ENCODE results near the gene FLNA.
"Not testable (repeated sequence)": the region's sequence is repeated elsewhere in the genome, so short reads cannot be mapped to it uniquely, and the experiment has no call there.

Gene FLNA, protein sequence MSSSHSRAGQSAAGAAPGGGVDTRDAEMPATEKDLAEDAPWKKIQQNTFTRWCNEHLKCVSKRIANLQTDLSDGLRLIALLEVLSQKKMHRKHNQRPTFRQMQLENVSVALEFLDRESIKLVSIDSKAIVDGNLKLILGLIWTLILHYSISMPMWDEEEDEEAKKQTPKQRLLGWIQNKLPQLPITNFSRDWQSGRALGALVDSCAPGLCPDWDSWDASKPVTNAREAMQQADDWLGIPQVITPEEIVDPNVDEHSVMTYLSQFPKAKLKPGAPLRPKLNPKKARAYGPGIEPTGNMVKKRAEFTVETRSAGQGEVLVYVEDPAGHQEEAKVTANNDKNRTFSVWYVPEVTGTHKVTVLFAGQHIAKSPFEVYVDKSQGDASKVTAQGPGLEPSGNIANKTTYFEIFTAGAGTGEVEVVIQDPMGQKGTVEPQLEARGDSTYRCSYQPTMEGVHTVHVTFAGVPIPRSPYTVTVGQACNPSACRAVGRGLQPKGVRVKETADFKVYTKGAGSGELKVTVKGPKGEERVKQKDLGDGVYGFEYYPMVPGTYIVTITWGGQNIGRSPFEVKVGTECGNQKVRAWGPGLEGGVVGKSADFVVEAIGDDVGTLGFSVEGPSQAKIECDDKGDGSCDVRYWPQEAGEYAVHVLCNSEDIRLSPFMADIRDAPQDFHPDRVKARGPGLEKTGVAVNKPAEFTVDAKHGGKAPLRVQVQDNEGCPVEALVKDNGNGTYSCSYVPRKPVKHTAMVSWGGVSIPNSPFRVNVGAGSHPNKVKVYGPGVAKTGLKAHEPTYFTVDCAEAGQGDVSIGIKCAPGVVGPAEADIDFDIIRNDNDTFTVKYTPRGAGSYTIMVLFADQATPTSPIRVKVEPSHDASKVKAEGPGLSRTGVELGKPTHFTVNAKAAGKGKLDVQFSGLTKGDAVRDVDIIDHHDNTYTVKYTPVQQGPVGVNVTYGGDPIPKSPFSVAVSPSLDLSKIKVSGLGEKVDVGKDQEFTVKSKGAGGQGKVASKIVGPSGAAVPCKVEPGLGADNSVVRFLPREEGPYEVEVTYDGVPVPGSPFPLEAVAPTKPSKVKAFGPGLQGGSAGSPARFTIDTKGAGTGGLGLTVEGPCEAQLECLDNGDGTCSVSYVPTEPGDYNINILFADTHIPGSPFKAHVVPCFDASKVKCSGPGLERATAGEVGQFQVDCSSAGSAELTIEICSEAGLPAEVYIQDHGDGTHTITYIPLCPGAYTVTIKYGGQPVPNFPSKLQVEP (N-terminal part only)

DNA sequence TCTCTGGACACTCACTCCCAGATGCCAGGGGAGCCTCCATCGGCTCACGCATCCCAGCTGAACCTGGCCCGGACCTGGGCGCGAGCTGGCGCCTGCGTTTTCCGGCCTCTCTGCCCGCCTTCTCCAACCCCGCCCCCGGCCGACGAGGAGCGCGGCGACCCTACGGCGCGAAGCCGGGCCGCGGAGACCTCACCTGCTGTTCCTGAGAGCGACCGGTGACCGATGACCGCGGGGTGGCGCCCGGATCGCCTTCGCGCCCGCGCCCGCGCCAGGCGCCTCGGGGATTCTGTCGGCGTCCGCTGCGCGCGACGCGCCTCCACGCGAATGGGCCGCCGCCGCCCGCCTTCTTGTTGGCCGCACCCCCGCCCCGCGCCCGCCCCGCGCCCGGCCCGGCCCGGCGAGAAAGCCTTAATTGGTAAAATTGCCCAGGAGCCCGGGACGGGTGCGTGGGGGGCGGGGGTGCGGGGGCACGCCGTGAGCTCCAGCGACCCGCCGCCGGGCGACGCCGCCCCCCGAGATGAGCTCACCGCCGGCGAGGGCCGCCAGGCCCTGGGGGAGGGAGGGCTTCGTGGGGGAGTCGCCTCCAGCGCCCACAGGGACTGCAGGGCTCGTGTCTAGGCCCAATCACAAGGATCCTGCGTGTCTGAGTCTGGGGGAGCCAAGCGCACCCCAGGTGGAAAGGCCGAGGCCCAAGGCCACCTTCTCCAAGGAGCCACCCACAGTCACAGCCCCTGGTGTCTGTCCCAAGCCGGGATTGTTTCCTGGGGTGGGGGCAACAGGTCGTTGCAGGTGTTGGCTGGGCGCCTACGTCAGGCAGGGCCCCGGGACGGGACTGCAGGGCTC is at the start of gene FLNA:
FLNA (minus strand) TSS at position 322 of the 843 bp plus-strand sequence. CDS start 3,389 bp downstream, outside the sequence.
- peak; percentile 52 for DNase-seq

DNA sequence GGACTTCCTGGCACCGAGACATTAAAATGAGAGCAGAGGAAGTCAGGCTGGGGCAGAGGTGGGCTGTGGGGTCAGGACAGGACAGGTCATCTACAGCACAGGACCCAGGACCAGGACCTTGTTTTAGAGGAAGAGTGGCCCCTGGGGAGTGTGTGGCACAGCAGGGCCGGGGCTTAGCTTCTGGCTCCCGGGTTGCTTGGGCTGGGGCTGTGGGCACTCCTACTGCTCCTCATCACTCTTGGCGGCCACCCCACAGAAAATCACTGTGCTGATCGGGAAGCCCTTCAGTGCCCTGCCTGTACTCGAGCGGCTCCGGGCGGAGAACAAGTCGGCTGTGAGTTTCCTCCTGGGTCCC is 45.9 kb upstream of the FLNA start:
- no peak for DNase-seq

DNA sequence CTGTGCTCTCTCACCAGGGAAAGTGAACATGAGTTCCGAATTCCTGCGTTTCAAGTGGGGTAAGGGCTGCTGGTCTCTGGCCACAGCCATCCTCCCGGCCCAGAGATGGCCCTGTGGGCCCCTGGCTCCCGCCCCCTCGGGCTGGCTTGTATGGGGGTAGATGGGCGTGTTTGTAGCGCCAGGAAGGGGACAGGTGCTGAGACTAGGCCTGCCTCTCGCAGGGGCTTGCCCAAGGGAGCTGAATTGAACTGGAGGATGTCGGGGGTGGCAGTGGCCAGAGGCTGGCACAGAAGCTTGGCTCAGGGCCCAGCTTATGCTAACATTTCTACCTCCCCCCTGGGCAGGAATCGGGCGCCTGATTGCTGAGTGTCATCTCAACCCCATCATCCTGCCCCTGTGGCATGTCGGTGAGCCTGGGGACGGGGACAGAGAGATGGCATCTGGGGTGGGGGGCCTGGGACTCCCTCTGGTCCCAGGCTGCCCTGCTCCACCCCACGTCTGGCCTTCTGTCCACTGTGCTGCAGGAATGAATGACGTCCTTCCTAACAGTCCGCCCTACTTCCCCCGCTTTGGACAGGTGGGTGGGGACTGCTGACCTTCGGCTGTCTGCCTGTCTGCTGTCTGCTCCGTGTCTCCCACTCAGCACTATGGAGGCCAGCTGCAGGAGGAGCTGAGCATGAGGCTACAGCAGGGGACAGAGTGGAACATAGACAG is 45.4 kb upstream of the FLNA start:
- no peak for DNase-seq

DNA sequence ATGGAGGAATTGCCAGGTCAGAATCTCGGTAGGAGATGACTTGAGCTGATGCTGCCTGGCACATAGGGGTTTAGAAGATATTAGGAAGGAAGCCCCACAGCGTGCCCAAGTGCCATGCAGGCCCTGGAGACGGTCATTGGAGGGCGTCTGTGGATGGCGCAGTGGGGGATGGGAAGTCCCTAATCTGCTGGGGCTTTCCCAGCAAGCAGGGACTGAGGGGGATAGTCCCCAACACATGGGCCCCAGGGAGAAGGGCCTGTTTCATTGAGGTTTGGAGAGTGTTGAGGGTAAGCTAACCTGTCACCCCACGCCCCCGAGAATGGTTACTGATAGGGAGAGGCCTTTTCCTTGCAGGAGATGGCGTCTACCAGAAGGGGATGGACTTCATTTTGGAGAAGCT is 44.8 kb upstream of the FLNA start:
- DNase-seq = no peak

DNA sequence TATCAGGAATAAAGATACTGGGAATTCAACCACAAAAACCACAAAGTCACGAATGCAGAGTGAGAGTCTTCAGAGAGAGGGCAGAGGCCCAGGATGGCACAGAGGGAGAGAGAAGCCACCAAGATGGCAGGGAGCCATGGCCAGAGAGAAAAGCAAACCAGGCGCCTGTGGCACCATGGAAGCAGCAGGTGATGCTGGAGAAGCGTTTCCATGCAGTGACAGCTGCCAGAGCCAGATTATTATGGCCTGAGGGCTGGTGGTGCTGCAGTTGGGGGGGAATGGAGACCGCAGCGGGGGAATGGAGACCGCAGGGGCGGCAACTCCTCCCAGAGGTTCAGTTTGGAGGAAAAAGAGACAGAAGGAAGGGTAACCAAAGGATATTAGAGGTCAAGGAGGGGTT is 42.7 kb upstream of the FLNA start:
- DNase-seq = no peak

DNA sequence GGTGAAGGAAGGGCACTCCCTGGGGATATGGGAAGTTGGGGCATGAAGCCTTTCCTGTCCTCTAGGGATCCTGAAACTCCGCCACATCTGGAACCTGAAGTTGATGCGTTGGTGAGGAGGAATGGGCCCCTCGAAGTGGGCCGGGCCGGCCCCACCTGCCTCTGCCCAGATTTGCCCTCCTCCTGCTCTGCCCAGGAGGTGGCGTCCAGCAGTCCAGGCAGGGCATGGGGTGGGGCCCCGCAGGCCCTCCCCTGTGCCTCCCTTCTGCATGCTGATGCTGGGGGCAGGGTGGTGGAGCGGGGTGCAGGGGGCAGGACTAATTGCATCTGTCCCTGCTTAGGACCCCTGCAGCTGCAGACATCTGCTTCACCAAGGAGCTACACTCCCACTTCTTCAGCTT is 38.7 kb upstream of the FLNA start:
- DNase-seq = no peak

DNA sequence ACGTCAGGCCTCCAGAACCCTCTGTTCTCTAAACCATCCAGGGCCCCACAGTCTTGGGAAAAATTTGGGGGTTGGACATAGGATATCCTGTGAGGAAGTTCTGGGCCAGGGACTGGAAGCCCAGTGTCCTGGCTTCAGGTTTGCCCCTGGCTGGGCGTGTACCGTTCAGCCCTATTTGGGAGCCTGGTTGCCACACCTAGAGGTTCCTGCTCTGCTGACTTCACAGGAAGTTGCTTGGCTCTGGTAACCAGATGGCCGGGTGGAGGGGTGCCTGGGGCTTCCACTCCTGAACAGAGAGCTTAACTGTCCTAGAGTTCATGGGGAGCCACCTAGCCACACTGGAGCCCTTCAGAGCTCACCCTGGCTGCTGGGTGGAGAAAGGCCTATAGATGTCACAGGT is 38.0 kb upstream of the FLNA start:
- no peak for DNase-seq

DNA sequence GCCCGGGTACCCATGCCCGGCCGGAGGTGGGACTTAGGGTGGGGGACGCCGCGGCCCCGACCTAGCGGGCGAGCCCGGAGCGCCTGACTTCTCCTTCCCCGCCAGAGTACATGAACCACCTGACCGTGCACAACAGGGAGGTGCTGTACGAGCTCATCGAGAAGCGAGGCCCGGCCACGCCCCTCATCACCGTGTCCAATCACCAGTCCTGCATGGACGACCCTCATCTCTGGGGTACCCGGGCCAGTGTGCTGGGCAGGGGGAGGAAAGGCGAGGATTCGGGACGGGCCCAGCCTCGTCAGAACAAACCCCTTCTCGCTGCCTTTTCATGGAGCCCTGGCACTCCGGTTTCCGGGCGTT is 37.5 kb upstream of the FLNA start:
- peak; percentile 60 for DNase-seq

DNA sequence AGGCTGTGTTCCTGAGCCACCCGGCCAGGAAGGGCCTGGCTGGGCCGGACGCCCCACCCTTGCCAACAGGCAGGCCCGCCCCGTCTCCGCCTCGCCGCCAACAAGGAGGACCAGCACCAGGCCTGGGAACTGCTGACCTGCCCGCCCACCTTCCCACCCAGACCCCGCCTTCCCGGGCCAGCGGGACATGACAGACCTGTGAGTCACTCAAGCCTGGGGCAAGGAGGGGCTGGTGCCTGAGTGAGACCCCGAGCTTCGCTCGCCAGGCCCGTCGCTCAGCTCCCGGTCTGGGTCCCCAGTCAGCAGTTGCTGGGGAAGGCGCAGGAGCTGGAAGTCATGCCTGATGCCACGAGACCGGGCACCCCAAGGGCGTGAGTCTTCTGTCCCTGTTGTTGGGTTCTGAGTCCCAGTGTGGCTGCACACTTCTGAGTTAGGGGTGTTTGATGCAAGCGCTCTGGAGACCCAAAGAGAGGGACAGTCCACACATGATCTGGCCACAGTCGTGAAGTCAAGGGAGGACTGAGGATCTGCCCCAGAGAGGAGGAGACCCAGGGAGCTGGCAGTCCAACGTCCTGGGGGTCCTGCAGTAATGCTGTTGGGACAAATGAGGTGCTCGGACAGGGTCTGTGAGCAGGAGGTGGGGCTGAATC is 34.9 kb upstream of the FLNA start, which contains the start of gene DNASE1L1:
DNASE1L1 (minus strand) TSS at position 33 of the 650 bp plus-strand sequence. CDS start 3,686 bp downstream, outside the sequence.
- DNase-seq = no peak

DNA sequence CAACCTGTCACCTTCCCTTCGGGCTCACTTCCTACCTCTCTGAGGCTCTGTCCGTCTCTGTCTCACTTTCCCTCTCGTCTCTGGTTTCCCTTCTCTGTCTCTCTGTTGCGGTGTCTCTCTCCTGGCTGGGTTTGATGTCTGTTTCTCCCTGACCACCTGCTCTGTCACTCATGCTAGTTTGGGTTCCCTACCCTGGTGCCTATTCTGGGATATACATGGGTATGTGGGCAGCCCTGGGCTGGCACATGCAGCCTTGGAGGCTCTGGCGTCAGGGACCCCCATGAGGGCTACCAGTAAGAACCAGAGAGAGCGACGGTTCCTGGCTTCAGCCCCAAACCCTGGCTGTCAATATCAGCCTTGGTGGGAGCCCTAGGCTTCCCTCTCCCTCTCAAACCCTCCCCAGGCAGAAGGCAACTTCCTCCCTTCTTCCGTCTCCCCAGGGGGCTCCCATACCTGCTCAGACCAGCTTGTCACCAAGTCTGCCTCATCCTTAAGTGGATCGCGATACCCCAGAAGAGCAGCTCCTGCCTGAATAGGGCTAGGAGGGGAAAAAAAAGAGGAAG is 34.3 kb upstream of the FLNA start:
- no peak for DNase-seq

DNA sequence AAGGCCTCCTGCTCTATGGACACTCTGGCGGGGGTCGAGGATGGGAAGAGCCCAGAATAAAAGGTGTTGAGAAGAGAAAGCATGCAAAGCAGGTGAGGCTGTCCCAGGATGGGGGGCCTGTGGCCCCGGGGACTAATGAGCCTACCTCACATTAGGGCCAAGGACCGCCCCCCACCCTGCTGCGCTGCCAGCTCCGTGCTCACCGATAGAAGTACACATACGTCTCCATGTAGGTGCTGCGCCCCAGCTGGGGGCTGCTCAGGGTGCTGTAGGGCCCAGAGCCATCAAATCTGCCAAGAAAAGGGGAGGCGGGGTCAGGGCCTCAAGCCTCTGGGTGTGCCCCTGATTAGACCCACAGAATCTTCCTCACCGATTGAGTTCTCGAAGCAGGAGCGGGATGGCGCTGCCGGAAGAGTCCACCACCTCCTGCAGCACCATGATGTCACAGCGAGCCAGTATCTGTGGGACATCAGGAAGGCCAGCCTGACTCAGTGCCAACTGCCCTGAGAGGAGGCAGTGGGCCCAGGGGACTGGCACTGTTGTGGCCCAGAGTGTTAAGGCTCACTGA is 30.3 kb upstream of the FLNA start:
- no peak for DNase-seq

DNA sequence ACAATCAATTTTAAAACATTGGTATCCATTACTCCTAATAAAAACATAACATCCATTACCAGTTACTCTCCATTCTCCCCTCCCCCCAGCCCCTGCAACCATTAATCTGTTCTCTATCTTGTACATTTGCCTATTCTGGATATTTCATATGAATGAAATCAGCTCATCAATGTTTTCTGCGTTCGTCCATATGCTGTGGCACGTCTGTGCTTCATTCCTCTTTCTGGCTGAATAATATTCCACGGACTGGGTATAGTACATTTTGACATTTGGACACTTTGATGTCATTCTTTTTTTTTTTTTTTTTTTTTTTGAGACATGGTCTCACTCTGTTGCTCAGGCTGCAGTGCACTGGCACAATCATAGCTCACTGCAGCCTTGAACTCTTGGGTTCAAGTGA is 29.4 kb upstream of the FLNA start:
- DNase-seq = no peak

DNA sequence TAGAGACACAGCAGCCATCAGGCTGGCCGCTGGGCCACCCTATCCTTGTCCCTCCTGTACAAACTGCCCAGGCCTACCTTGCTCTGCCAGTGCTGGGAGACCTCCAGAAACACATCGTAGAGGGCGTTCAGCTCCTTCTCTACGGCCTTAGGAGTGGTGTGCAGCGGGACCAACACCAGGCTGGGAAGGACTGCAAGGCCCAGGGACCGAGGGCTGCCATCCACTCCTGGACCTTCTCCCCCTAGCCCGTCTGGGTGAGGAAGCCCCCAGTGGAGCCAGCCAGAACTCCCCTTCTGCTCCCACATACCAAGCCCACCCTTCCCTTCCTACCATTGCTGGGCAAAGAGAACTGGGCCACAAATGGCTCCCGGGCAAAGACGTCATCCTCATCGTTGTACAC is 28.8 kb upstream of the FLNA start:
- DNase-seq = no peak

DNA sequence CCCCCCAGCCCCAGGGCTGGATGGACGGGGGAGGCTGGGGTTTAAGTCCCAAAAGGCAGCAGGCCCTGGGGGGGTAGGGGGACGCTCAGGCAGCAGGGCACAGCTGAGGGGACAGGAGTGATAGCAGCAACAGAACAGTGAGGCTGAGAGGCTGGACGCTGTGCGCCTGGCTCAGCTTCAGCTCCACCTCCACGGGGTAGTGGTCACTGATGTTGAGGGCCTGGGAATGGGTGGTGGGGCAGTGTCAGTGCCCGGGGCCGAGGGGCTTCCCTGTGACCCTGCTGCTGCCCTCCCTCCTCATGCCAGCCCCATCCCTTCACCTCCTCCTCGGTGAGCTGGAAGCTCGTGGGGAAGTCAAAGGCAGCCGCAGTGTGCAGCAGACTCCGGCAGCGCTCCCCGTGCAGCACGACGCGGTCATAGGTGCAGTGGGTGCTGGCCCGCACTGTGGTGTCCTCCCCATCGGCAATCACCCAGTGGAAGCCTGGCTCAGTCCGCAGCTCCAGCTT is 28.2 kb upstream of the FLNA start:
- DNase-seq = no peak

DNA sequence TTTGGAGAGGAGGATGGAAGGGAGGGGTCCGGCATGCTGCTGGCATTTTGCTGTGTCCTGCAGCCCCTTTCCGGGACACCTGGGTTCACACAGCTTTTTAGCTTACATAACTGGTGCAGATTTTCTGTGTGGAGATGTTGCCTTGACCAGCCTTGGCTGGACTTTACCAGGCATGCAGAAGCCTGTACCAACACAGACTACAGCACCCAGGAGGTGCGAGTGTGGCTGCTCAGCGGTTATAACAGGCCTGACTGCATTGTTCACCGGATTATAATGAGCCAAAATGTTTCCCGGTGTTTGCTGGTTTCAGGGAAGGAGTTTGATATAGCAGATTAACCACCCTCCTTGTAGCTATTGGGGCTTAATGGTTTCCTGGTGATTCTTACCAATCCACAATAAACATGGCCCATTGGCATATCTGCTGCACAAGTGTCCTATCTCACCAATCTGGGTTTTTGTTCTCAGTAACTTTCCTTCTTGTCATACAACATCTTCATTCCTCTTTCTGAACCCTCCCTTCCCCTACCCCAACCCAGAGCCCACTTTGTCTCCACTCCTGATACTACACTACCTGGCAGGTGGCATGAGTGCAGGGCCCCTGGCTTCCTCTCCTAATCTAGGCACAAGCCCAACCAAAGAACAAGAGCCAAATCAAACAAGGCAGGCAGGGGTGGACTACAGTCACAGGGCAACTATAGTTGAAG is 27.6 kb upstream of the FLNA start:
- no peak for DNase-seq

DNA sequence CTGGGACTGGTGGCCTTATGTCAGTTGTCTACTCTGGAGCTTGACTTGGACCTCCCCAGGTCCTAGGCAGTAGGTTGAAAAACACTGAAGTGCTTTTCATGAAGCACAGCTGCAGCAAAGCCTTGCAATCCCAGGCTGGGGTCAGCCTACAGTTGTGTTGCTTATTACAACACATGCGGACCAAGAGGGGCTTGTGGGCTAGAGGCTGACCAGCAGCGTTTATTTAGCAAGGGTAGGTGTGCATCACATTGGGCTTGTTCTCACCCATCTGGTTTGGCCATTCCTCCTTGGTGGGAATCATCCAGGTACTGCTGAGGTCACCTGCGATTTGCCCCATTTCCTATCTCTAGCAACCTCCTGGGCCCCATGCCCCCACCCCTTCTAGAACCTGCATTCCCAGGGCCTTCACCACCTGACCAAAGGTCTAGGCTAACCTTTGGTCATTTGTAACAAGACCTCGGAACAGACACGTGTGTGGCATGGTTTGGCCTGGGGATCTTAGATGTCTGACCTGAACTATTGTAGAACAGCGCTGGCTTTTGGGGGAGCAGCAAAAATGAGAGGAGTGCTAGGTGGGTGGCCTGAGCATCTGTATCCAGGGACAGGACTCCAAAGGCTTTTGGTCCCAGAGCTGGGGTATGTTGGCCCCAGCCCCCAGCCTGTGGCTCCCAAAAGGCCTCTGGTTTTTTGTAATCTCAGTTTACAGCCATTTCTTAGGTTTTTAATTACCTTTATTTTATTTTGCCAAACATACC is 26.8 kb upstream of the FLNA start:
- DNase-seq = no peak

DNA sequence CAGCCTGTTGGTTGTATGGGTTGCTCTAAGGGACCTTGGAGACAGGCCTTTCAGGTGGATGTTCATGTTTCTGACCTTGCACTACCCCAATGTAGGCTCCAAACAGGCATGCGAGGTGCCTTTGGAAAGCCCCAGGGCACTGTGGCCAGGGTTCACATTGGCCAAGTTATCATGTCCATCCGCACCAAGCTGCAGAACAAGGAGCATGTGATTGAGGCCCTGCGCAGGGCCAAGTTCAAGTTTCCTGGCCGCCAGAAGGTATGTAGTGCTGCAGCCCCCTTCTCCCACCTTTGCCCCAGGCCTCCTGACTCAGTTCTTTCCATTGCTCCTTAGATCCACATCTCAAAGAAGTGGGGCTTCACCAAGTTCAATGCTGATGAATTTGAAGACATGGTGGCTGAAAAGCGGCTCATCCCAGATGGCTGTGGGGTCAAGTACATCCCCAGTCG is 26.0 kb upstream of the FLNA start:
- DNase-seq = not testable (repeated sequence)

DNA sequence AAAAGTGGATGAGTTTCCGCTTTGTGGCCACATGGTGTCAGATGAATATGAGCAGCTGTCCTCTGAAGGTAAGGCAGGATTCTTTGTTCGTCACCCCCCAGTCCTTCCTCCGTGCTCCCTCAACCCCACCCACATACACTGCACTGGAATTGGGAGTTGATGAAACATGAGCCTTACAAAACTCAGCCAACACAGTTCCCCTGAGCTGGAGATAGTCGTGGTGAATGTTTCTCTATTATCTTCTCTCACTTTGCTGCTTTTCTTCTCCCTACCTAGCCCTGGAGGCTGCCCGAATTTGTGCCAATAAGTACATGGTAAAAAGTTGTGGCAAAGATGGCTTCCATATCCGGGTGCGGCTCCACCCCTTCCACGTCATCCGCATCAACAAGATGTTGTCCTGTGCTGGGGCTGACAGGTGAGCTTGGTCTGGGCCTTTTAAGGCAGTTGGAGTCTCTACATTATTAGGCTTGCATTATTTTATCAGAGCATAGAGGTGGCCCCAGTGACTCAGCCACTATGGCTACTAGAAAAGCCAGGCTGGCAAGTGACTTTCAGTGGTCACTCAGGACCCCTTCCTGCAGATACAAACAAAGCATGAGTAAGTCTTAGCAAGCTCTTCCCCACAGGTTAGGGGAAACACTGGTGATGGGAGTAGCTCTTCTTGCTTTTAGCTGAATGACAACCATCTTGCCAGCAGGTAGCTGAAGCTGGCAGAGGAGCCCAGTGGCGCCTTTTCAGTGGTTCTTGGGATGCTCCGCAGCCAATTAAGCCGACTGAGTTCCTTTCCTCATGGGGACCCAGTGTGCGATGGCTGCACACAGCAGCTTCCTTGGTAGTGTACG is 25.3 kb upstream of the FLNA start:
- no peak for DNase-seq
